Activated CD4-positive, alpha-beta T cell treated with anti-CD3 and anti-CD28 coated beads for 1 hour (primary cell): ENCODE results near the gene GLI1.
"Not testable (repeated sequence)": the region's sequence is repeated elsewhere in the genome, so short reads cannot be mapped to it uniquely, and the experiment has no call there.

Experiments used
- DNase-seq: peaks from one replicate; pipeline ENCODE4 v3.0.0-alpha.2; 2020

Gene GLI1

GRCh38 chr12:57459750-57460467 lies at the start of gene GLI1:
TSS of gene GLI1 (plus strand) at chr12:57459785. CDS start at chr12:57463692, 3,907 bp downstream.
- DNase-seq = no peak

GRCh38 chr12:57410534-57410933 lies 49.1 kb upstream of the GLI1 start:
- DNase-seq = no peak

GRCh38 chr12:57414160-57414559 lies 45.4 kb upstream of the GLI1 start:
- DNase-seq = not testable (repeated sequence)

DNA sequence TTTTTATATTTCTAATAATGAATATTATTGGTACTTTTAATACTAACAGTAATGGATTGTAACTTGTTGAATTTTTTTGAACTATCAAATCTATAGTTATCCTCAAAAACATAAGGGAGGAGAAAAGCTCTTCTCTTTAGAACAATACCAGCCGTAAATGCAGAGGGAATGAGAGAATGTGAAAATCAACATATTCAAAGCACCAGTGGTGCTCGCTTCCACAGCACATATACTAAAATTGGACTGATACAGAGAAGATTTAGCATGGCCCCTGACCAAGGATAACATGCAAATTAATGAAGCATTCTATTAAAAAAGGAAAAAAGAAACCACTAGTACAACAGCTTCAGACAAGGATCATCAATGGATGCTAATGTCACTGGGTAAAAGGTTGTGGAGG lies 44.5 kb upstream of the GLI1 start:
- DNase-seq = no peak

- no peak for DNase-seq
These were observed 43.3 kb upstream of the GLI1 start for GRCh38 chr12:57416039-57416996.

- DNase-seq = no peak
These were observed 41.3 kb upstream of the GLI1 start for GRCh38 chr12:57418255-57418654.

GRCh38 chr12:57419495-57419894 lies 40.1 kb upstream of the GLI1 start:
- DNase-seq = no peak

GRCh38 chr12:57420482-57420881 lies 39.1 kb upstream of the GLI1 start:
- no peak for DNase-seq

DNA sequence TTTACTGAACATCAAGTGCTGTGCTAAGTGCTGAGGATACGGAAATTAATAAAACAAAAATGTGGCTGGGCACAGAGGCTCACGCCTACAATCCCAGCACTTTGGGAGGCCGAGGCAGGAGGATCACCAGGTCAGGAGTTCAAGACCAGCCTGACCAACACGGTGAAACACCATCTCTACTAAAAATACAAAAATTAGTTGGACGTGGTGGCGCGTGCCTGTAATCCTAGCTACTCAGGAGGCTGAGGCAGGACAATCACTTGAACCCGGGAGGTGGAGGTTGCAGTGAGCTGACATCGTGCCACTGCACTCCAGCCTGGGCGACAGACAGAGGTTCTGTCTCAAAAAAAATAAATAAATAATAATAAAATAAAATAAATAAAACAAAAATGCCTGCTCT lies 32.6 kb upstream of the GLI1 start:
- not testable (repeated sequence) for DNase-seq

DNA sequence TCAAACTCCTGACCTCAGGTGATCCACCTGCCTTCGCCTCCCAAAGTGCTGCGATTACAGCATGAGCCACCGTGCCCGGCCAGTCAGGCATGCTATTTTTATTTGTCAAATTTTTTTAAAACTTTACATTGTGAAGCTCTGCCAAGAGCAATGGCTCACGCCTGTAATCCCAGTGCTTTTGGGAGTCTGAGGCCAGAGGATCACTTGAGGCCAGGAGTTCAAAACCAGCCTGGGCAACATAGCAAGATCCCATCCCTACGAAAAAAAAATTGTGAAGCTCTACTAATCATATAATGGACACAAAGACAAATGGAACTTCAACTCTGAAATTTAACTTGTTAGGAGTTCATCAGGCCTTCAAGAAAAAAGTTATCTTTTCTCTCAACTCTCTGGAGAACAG lies 30.6 kb upstream of the GLI1 start:
- DNase-seq = no peak

GRCh38 chr12:57429473-57430111 lies 30.0 kb upstream of the GLI1 start:
- no peak for DNase-seq

DNA sequence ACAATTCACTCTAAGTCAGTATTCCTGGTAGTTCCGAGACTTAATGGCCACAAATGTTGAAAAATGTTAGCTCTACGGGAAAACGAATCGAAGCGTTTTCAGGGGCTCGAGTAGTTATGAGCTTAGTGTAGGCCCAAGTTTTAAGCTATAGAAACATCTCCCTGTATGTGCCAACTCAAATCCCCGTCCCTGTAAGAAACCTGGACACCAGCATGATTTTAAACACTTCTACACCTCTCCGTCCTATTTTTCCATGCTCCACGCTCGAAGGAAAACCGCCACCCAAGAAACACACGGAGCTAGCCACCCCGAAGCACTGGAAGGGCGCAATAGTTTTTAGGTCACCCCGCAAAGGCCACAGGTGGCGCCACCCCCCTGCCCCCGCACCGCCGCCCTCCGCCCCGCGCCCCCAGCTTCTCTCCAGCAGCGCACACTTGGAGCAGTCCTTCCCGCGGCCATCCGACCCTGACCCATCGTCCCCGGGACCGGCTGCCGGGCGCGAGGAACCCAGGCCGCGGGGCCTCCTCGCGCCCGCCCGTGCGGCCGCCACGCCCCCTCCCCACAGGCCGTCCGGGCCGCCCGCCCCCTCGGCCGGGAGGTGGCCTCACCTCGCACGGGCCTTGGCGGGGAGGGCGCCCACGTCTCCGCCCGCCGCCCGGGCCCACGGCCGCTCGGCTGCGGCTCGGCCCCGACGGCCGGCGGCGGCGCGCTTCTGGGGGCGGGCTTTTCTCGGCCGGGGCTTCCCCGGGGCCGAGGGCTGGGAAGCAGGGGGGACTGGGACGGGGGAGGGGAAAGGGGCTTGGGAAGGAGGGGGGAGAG lies 29.3 kb upstream of the GLI1 start:
- no peak for DNase-seq

- DNase-seq = peak; percentile 92
These were observed 28.5 kb upstream of the GLI1 start, which contains the start of gene R3HDM2 for GRCh38 chr12:57430931-57431566. TSS of gene R3HDM2 (minus strand) at chr12:57431043. CDS start at chr12:57310428, 120,615 bp downstream.

- no peak for DNase-seq
These were observed 27.9 kb upstream of the GLI1 start for GRCh38 chr12:57431654-57432188.

- no peak for DNase-seq
These were observed 26.2 kb upstream of the GLI1 start for GRCh38 chr12:57433370-57433769.

DNA sequence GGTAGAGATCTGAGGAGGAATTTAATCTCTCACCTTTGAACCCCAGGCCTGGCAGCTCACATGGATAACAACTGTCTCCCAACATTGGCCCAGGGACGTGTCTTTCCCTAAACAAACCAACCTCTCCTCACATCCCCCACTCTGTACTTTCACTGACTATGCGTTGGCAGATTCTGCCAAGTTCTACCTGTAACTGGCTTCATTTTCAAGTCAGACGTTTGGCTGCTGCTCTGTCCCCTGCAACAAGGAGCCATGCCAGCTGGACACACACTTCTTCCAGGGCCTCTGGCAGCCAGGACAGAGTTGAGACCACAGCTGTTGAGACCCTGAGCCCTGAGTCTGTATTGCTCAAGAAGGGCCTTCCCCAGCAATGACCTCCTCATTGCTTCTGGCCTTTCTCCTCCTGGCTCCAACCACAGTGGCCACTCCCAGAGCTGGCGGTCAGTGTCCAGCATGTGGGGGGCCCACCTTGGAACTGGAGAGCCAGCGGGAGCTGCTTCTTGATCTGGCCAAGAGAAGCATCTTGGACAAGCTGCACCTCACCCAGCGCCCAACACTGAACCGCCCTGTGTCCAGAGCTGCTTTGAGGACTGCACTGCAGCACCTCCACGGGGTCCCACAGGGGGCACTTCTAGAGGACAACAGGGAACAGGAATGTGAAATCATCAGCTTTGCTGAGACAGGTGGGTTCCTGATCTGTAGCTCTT lies 24.9 kb upstream of the GLI1 start, which contains the start of gene INHBC:
TSS of gene INHBC (plus strand) at position 268 of the 707 bp plus-strand sequence. CDS start at position 371, 103 bp downstream.
- no peak for DNase-seq

DNA sequence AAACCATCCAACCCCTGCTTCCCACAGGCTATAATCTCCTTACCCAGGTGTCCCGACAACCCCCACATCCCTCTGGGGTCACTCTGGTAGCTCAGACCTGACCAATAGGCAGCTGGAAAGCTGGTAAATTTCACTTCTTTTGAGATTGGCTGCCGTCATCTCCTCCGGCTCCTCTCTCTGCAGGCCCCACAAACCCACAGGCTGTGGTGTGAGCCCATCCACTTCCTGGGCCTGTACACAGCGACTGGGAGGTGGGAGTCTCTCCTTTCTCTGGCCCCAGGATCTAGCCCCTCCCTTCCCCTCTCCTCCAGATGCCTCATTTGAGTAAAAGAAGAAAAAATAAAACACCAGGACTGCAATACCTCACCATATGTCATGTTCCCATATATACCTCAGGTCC lies 24.3 kb upstream of the GLI1 start:
- no peak for DNase-seq

DNA sequence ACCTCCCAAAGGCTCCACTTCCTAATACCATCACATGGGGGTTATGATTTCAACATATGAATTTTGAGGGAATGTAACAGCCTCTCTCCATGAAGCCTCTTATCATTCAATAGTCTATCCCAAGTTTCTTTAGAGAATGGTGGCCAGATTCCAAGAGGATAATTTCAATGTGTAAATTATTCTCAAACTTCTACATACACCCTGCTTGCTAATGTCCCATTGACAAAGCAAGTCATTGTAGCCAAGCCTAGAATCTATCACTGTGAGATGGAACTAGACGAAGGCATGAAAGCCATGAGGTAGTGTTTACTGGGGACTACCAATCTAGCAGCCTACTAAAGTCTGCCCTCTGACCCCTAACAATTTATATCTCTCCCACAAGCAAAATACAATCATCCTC lies 21.2 kb upstream of the GLI1 start:
- no peak for DNase-seq

- DNase-seq = no peak
These were observed 19.8 kb upstream of the GLI1 start for GRCh38 chr12:57439762-57440266.

GRCh38 chr12:57441393-57441792 lies 18.2 kb upstream of the GLI1 start:
- DNase-seq = not testable (repeated sequence)
